A549 (cell line): ENCODE results near the gene TEDC1.

Experiments
- CBX2 ChIP-seq: fragments of 200-600 bp; sonication (generic); IDR thresholded peaks from 2 replicates; pipeline ENCODE4 v1.6.1; 2016; ENCODE audit warnings: low read depth, mild to moderate bottlenecking, borderline replicate concordance
- CEBPB ChIP-seq, 2 experiments: fragments of >200 bp in 1 of 2; sonication (Bioruptor Twin) in 1 of 2; formaldehyde crosslinking in 1 of 2; IDR thresholded peaks; 2 replicates each; pipeline ENCODE4 v1.6.1; 2012 to 2016
- TFCP2L1 ChIP-seq: fragments of 250-450 bp; sonication (Bioruptor Pico); IDR thresholded peaks from 2 replicates; pipeline ENCODE4 v1.5.0; 2021; ENCODE audit warnings: mild to moderate bottlenecking
- USF2 ChIP-seq: fragments of 450-650 bp; IDR thresholded peaks from 2 replicates; pipeline ENCODE4 v1.6.1; 2014; ENCODE audit warnings: antibody characterized with exemption
- ZNF302 ChIP-seq: fragments of 250-450 bp; sonication (Bioruptor Pico); IDR thresholded peaks from 2 replicates; pipeline ENCODE4 v1.9.0; 2021; ENCODE audit warnings: inconsistent platforms, mild to moderate bottlenecking, moderate library complexity
- TF ChIP-seq, protein P1 (sequence below): fragments of >200 bp; sonication (Bioruptor Twin); formaldehyde crosslinking; IDR thresholded peaks from 3 replicates; pipeline ENCODE4 v1.5.1; 2016
- TF ChIP-seq, protein P2 (sequence below): fragments of 200-600 bp; sonication (generic); IDR thresholded peaks from 2 replicates; pipeline ENCODE4 v1.6.1; 2016; ENCODE audit warnings: antibody characterized with exemption, mild to moderate bottlenecking, moderate library complexity

DNA sequence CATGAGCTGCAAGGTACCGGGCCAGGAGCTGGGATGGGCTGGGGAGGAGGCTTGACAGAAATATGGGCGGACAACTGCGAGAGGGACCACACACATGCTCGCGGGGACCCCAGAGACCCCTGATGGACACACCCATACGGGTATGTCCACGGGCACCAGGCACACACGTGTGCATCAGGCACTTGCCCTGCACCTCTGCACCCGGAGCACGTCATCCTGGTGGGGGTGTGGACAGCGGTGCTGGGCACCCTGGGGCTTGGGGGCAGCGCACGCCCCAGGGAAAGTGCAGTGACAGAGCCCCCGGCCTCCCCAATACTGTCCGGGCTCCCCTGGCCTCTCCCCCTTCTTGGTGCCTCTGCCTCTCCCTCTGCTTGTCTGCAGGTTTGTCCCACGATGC is 6.1 kb upstream of the TEDC1 start:
- no peak for TF ChIP-seq CEBPB (IDR thresholded peaks at IDR 0.05)
- TF ChIP-seq, protein P1, sequence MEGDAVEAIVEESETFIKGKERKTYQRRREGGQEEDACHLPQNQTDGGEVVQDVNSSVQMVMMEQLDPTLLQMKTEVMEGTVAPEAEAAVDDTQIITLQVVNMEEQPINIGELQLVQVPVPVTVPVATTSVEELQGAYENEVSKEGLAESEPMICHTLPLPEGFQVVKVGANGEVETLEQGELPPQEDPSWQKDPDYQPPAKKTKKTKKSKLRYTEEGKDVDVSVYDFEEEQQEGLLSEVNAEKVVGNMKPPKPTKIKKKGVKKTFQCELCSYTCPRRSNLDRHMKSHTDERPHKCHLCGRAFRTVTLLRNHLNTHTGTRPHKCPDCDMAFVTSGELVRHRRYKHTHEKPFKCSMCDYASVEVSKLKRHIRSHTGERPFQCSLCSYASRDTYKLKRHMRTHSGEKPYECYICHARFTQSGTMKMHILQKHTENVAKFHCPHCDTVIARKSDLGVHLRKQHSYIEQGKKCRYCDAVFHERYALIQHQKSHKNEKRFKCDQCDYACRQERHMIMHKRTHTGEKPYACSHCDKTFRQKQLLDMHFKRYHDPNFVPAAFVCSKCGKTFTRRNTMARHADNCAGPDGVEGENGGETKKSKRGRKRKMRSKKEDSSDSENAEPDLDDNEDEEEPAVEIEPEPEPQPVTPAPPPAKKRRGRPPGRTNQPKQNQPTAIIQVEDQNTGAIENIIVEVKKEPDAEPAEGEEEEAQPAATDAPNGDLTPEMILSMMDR: no peak
- no peak for TF ChIP-seq USF2
- no peak for TF ChIP-seq TFCP2L1 (CRISPR knock-in tag)
- TF ChIP-seq, protein P2, sequence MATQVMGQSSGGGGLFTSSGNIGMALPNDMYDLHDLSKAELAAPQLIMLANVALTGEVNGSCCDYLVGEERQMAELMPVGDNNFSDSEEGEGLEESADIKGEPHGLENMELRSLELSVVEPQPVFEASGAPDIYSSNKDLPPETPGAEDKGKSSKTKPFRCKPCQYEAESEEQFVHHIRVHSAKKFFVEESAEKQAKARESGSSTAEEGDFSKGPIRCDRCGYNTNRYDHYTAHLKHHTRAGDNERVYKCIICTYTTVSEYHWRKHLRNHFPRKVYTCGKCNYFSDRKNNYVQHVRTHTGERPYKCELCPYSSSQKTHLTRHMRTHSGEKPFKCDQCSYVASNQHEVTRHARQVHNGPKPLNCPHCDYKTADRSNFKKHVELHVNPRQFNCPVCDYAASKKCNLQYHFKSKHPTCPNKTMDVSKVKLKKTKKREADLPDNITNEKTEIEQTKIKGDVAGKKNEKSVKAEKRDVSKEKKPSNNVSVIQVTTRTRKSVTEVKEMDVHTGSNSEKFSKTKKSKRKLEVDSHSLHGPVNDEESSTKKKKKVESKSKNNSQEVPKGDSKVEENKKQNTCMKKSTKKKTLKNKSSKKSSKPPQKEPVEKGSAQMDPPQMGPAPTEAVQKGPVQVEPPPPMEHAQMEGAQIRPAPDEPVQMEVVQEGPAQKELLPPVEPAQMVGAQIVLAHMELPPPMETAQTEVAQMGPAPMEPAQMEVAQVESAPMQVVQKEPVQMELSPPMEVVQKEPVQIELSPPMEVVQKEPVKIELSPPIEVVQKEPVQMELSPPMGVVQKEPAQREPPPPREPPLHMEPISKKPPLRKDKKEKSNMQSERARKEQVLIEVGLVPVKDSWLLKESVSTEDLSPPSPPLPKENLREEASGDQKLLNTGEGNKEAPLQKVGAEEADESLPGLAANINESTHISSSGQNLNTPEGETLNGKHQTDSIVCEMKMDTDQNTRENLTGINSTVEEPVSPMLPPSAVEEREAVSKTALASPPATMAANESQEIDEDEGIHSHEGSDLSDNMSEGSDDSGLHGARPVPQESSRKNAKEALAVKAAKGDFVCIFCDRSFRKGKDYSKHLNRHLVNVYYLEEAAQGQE: no peak
- TF ChIP-seq CBX2: no peak
- no peak for TF ChIP-seq ZNF302 (CRISPR knock-in tag)
